GM18517 (cell line): ENCODE data around the gene CSF2.
"Not testable (repeated sequence)": the region's sequence is repeated elsewhere in the genome, so short reads cannot be mapped to it uniquely, and the experiment has no call there.

Experiments used
- ATAC-seq: cut with Tn5 transposase; IDR thresholded peaks from one replicate; pipeline ENCODE4 v1.9.1; 2021; ENCODE audit warnings: mild to moderate bottlenecking, moderate library complexity; ENCODE audit not compliant: unreplicated experiment

CSF2 gene

DNA sequence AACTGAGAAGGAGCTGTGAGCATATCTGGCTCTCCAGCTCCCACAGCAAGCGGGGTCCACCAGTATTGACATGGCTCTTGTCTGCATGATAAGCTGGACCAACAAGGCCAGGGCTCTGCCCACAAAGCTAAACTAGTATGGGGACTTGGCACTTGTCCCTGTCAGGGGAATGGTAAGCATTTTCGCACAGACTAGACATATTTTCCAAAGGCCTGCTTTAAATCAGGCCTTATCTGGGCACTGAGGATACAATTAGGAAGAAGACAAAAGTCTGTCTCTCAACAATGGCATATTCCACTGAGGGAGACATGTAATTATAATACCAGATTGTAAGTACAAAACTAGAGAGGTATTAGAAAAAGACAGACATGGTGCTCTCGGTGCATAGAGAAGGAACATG lies 32.1 kb downstream of the CSF2 start:
- no peak for ATAC-seq

GRCh38 chr5:132108495-132108894 lies 34.9 kb downstream of the CSF2 start:
- ATAC-seq = not testable (repeated sequence)

- ATAC-seq = not testable (repeated sequence)
These were observed 35.4 kb downstream of the CSF2 start for GRCh38 chr5:132108957-132109356.

DNA sequence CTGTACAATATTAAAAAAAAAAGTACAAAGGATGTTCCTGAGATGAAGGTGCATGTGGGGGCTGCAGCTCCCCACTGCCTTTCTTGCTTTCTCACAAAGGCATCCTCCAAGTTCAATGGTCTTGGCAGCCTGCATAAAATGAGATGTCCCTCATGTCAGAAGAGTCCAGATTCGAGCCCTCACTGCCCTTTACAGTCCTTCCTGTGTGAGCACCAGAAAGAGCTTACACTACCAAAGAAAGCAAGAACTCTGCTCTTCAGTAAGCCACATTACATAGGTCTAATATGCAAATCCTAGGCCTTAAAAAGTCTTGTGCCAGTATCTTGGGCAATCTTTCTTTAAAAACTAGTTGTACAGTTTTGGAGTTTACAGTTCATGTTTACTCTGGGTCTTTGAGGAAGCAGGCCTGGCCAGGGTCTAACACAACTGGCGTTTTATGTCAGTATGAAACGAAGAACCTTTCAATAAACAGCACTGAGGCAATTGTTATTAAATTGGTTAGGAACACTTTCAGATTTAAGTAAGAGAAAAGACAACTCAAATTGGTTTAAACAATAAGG lies 36.0 kb downstream of the CSF2 start:
- ATAC-seq = no peak

- ATAC-seq = no peak
These were observed 36.6 kb downstream of the CSF2 start for GRCh38 chr5:132110195-132110594.

- no peak for ATAC-seq
These were observed 37.3 kb downstream of the CSF2 start for GRCh38 chr5:132110930-132111329.

- ATAC-seq = no peak
These were observed 38.5 kb downstream of the CSF2 start for GRCh38 chr5:132112111-132112510.

GRCh38 chr5:132114150-132115121 lies 40.8 kb downstream of the CSF2 start:
- ATAC-seq = no peak

GRCh38 chr5:132115375-132115774 lies 41.8 kb downstream of the CSF2 start:
- ATAC-seq = no peak

DNA sequence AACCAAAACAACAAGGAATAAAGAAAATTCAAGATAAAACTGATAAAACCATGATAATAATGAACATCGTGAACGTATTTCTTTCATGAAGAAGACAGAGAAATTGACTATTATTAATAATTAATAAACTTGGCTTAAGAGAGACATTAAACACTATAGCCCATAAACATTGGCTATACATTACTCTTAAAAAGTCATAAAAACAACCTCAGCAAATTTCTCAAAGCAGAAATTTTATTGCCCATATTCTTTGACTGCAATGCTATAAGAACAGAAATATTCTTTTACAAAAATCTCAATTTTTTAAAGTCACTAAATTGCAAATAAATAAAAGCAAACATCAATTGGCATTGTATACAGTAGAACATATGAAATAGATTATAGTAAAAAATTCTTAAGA lies 42.5 kb downstream of the CSF2 start:
- ATAC-seq = no peak

DNA sequence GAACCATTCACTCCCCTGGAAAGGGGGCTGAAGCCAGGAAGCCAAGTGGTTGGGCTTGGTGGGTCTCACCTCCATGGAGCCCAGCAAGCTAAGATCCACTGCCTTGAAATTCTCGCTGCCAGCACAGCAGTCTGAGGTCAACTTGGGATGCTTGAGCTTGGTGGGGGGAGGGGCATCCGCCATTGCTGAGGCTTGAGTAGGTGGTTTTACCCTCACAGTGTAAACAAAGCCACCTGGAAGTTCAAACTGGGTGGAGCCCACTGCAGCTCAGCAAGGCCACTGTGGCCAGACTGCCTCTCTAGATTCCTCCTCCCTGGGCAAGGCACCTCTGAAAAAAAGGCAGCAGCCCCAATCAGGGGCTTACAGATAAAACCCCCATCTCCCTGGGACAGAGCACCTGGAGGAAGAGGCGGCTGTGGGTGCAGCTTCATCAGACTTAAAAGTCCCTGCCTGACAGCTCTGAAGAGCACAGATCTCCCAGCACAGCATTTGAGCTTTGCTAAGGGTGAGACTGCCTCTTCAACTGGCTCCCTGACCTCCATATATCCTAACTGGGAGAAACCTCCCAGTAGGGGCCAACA lies 43.4 kb downstream of the CSF2 start:
- ATAC-seq = not testable (repeated sequence)

- not testable (repeated sequence) for ATAC-seq
These were observed 47.1 kb downstream of the CSF2 start for GRCh38 chr5:132120717-132121116.

DNA sequence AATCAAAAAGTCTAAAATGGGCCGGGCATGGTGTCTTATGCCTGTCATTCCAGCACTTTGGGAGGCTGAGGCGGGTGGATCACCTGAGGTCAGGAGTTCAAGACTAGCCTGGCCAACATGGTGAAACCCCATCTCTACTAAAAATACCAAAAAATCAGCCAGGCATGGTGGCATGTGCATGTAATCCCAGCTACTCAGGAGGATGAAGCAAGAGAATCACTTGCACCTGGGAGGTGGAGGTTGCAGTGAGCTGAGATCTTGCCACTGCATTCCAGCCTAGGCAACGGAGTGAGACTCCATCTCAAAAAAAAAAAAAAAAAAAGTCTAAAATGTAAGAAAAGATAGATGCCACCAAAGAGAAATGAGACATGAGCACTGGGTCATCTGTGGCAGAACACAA lies 49.4 kb downstream of the CSF2 start:
- not testable (repeated sequence) for ATAC-seq

- not testable (repeated sequence) for ATAC-seq
These were observed 50.0 kb downstream of the CSF2 start for GRCh38 chr5:132123578-132123977.
